K562 (cell line): ENCODE data around the gene DNAJB2. TPM values are rescaled to one million over a fixed set of nuclear protein-coding genes. Genes with fewer than 3 reads are reported as not detected.
A peak's percentile ranks its signal among the peaks of the same experiment; 100 is the strongest.

Experiments used
- BCOR ChIP-seq: fragments of 450-650 bp; IDR thresholded peaks from 2 replicates; pipeline ENCODE4 v1.6.1; 2016
- CBFA2T3 ChIP-seq: fragments of 450-650 bp; IDR thresholded peaks from 2 replicates; pipeline ENCODE4 v1.6.1; 2017
- DNMT1 ChIP-seq: fragments of 450-650 bp; IDR thresholded peaks from 2 replicates; pipeline ENCODE4 v1.6.1; 2016; ENCODE audit warnings: antibody characterized with exemption, mild to moderate bottlenecking
- ELF1 ChIP-seq: fragments of 200-800 bp; sonication (Bioruptor generic); IDR thresholded peaks from 2 replicates; pipeline ENCODE4 v1.6.1; 2016; ENCODE audit warnings: missing genetic modification characterization, missing compliant biosample characterization
- FOXJ2 ChIP-seq: fragments of 200-800 bp; sonication (Bioruptor generic); IDR thresholded peaks from 2 replicates; pipeline ENCODE4 v1.6.1; 2016; ENCODE audit warnings: missing genetic modification characterization, missing compliant biosample characterization
- HIVEP1 ChIP-seq: fragments of 250-450 bp; sonication (Bioruptor Pico); IDR thresholded peaks from 2 replicates; pipeline ENCODE4 v1.4.0; 2020; ENCODE audit warnings: mild to moderate bottlenecking
- HNRNPK ChIP-seq: fragments of 200-400 bp; formaldehyde crosslinking; IDR thresholded peaks from one replicate; pipeline ENCODE4 v1.6.1; 2018; ENCODE audit warnings: mild to moderate bottlenecking, low read depth, low read length; ENCODE audit not compliant: poor library complexity, severe bottlenecking
- KLF1 ChIP-seq: fragments of 450-650 bp; IDR thresholded peaks from 2 replicates; pipeline ENCODE4 v1.6.1; 2016; ENCODE audit warnings: missing genetic modification characterization, missing compliant biosample characterization
- MAFG ChIP-seq: fragments of 450-650 bp; conservative IDR thresholded peaks from 2 replicates; pipeline ENCODE4 v1.6.1; 2016; ENCODE audit warnings: missing genetic modification characterization, missing compliant biosample characterization
- MCM3 ChIP-seq: fragments of 450-650 bp; IDR thresholded peaks from 2 replicates; pipeline ENCODE4 v1.6.1; 2016
- NELFE ChIP-seq: IDR thresholded peaks from 2 replicates; pipeline ENCODE4 v1.6.1; 2011; ENCODE audit warnings: mild to moderate bottlenecking; ENCODE audit not compliant: insufficient read depth, insufficient read length
- NONO ChIP-seq, 2 experiments: fragments of 200-400 bp in 1 of 2; fragments of 450-650 bp in 1 of 2; formaldehyde crosslinking in 1 of 2; IDR thresholded peaks; 2 replicates each; pipeline ENCODE4 v1.6.1; 2017; ENCODE audit warnings: low read depth in 2 of 2, mild to moderate bottlenecking in 2 of 2, moderate library complexity in 2 of 2, low read length in 1 of 2
- POLR2G ChIP-seq: fragments of 200-400 bp; formaldehyde crosslinking; IDR thresholded peaks from 2 replicates; pipeline ENCODE4 v1.6.1; 2017; ENCODE audit warnings: low read depth, mild to moderate bottlenecking, antibody characterized with exemption, low read length, moderate library complexity
- POU5F1 ChIP-seq: fragments of 150-350 bp; IDR thresholded peaks from 2 replicates; pipeline ENCODE4 v1.6.1; 2014; ENCODE audit warnings: borderline replicate concordance, low read length, low read depth, mild to moderate bottlenecking; ENCODE audit not compliant: partially characterized antibody
- ZBTB7A ChIP-seq: IDR thresholded peaks from 2 replicates; pipeline ENCODE4 v1.6.1; 2011; ENCODE audit warnings: low read depth, mild to moderate bottlenecking, low read length, moderate library complexity, borderline replicate concordance; ENCODE audit not compliant: control insufficient read depth
- ZEB2 ChIP-seq: fragments of 450-650 bp; IDR thresholded peaks from 2 replicates; pipeline ENCODE4 v1.6.1; 2016
- ZNF23 ChIP-seq: fragments of 250-450 bp; sonication (Bioruptor Pico); IDR thresholded peaks from 2 replicates; pipeline ENCODE4 v1.4.0; 2020; ENCODE audit warnings: mild to moderate bottlenecking
- ZNF232 ChIP-seq: sonication (generic); formaldehyde crosslinking; IDR thresholded peaks from 2 replicates; pipeline ENCODE4 v1.8.0; 2022; ENCODE audit warnings: mild to moderate bottlenecking, missing genetic modification reagents
- ZNF282 ChIP-seq: sonication (generic); formaldehyde crosslinking; IDR thresholded peaks from 2 replicates; pipeline ENCODE4 v1.8.1; 2023; ENCODE audit warnings: missing genetic modification reagents
- ZNF316 ChIP-seq: fragments of 450-650 bp; IDR thresholded peaks from 2 replicates; pipeline ENCODE4 v1.6.1; 2016
- polyA plus RNA-seq, 8 experiments: library from polyadenylated mRNA; depleted of rRNA in 4 of 8; stranded (reverse) in 5 of 8; unstranded in 3 of 8; fragments of >200 nt; fragmentation: Nextera tagmentation in 2 of 8; fragmentation: Illumina TruSeq in 1 of 8; extraction: Ambion mirVana in 2 of 8; extraction: Trizol in 1 of 8; gene quantifications; 2 replicates each; pipeline versions ENCODE4 v1.2.1 to v1.2.3, GENCODE V29; 2011 to 2014; ENCODE audit warnings: inconsistent platforms in 1 of 8, missing spikeins in 1 of 8
- total RNA-seq, 7 experiments: library from RNA; depleted of rRNA in 6 of 7; stranded (reverse); fragments of >200 nt in 6 of 7; fragmentation: Illumina TruSeq in 2 of 7; extraction: Trizol in 2 of 7; gene quantifications; 2 replicates each; pipeline versions ENCODE4 v1.2.1 to v1.2.3, GENCODE V29; 2011 to 2021; ENCODE audit warnings: low replicate concordance in 1 of 7
- TF ChIP-seq, protein P1 (sequence below): sonication (generic); formaldehyde crosslinking; IDR thresholded peaks from 2 replicates; pipeline ENCODE4 v1.8.1; 2022; ENCODE audit warnings: missing genetic modification reagents
- TF ChIP-seq, protein P2 (sequence below): fragments of 450-650 bp; formaldehyde crosslinking; IDR thresholded peaks from 2 replicates; pipeline ENCODE4 v1.4.0; 2022; ENCODE audit warnings: missing genetic modification characterization
- TF ChIP-seq, protein P3 (sequence below): fragments of 250-450 bp; sonication (Bioruptor Pico); IDR thresholded peaks from 2 replicates; pipeline ENCODE4 v1.8.0; 2022; ENCODE audit warnings: inconsistent platforms
- TF ChIP-seq, protein P4 (sequence below): sonication (generic); formaldehyde crosslinking; IDR thresholded peaks from 2 replicates; pipeline ENCODE4 v1.8.0; 2022; ENCODE audit warnings: mild to moderate bottlenecking, missing genetic modification reagents, borderline replicate concordance

DNAJB2 gene
- total and polyA plus RNA-seq, 9 of the 15 experiments (the other 6 are each of a cell fraction or from before 2014, with no cell fraction given): 0.08 to 3.0 (median 2.2) TPM; not detected in 1

DNA sequence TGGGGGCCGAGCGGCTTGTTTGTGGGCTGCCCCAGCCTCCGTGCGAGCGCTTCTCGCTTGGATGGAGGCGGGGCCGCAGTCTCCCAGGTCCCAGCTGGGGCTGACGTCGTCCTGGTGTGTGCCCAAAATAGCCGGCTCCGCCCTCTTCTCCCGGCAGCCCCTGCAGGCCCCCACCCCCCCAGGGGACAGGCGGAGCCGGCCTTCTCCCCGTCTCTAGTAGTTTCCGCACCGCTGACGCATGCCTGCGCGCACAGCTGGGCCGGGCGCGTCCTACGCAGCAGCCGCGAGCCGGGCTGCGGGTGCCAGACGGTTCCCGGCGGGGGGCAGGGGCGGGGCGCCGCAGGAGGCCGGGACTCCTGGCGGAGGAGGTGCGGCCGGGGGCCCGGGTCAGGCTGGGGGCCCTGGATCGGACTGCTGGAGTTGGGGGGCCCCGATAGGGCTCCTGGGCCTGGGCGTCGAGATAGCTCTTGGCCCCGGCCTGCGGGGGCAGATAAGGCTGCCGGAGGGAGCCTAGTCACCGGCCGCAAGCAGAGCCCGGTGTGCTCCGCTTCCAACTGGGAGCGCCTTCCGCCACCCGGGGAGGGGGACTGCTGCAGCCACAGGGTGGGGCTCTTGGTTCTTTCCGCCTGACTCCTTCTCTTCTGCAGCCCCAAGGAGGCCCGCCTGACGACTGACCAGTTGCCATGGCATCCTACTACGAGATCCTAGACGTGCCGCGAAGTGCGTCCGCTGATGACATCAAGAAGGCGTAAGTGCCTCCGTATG, at the start of gene DNAJB2 (continued):
- TF ChIP-seq HNRNPK (peak; percentile 99), NELFE (no peak), ELF1 (tag) (peak; percentile 82), BCOR (peak; percentile 80), ZNF282 (CRISPR knock-in tag) (no peak), MAFG (tag) (peak; percentile 65), NONO (IDR thresholded peaks at IDR 0.05; ENCODE audit: low read depth in 2 of 2, low read length in 1 of 2) (peak in 1 of 2 experiments; percentile 93; a peak in 2 of 4 replicates), DNMT1 (no peak), MCM3 (no peak), CBFA2T3 (peak; percentile 99), ZNF232 (no peak), ZEB2 (no peak), FOXJ2 (tag) (no peak), ZNF316 (peak; percentile 18; the same call in 1 of the 2 replicates), ZNF23 (CRISPR knock-in tag) (0 out of 2 replicates have a peak, but pooled peaks have one; percentile 38), KLF1 (peak; percentile 87), POLR2G (peak; percentile 48; the same call in 1 of the 2 replicates), ZBTB7A (peak; percentile 98; the same call in 1 of the 2 replicates), POU5F1 (no peak), HIVEP1 (CRISPR knock-in tag) (peak; percentile 25; the same call in 1 of the 2 replicates)
- TF ChIP-seq, protein P1, sequence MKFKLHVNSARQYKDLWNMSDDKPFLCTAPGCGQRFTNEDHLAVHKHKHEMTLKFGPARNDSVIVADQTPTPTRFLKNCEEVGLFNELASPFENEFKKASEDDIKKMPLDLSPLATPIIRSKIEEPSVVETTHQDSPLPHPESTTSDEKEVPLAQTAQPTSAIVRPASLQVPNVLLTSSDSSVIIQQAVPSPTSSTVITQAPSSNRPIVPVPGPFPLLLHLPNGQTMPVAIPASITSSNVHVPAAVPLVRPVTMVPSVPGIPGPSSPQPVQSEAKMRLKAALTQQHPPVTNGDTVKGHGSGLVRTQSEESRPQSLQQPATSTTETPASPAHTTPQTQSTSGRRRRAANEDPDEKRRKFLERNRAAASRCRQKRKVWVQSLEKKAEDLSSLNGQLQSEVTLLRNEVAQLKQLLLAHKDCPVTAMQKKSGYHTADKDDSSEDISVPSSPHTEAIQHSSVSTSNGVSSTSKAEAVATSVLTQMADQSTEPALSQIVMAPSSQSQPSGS (CRISPR knock-in tag): 0 out of 2 replicates have a peak, but pooled peaks have one; percentile 77
- TF ChIP-seq, protein P2, sequence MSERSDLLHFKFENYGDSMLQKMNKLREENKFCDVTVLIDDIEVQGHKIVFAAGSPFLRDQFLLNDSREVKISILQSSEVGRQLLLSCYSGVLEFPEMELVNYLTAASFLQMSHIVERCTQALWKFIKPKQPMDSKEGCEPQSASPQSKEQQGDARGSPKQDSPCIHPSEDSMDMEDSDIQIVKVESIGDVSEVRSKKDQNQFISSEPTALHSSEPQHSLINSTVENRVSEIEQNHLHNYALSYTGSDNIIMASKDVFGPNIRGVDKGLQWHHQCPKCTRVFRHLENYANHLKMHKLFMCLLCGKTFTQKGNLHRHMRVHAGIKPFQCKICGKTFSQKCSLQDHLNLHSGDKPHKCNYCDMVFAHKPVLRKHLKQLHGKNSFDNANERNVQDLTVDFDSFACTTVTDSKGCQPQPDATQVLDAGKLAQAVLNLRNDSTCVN (CRISPR knock-in tag): no peak
- TF ChIP-seq, protein P3, sequence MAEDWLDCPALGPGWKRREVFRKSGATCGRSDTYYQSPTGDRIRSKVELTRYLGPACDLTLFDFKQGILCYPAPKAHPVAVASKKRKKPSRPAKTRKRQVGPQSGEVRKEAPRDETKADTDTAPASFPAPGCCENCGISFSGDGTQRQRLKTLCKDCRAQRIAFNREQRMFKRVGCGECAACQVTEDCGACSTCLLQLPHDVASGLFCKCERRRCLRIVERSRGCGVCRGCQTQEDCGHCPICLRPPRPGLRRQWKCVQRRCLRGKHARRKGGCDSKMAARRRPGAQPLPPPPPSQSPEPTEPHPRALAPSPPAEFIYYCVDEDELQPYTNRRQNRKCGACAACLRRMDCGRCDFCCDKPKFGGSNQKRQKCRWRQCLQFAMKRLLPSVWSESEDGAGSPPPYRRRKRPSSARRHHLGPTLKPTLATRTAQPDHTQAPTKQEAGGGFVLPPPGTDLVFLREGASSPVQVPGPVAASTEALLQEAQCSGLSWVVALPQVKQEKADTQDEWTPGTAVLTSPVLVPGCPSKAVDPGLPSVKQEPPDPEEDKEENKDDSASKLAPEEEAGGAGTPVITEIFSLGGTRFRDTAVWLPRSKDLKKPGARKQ (CRISPR knock-in tag): no peak
- TF ChIP-seq, protein P4, sequence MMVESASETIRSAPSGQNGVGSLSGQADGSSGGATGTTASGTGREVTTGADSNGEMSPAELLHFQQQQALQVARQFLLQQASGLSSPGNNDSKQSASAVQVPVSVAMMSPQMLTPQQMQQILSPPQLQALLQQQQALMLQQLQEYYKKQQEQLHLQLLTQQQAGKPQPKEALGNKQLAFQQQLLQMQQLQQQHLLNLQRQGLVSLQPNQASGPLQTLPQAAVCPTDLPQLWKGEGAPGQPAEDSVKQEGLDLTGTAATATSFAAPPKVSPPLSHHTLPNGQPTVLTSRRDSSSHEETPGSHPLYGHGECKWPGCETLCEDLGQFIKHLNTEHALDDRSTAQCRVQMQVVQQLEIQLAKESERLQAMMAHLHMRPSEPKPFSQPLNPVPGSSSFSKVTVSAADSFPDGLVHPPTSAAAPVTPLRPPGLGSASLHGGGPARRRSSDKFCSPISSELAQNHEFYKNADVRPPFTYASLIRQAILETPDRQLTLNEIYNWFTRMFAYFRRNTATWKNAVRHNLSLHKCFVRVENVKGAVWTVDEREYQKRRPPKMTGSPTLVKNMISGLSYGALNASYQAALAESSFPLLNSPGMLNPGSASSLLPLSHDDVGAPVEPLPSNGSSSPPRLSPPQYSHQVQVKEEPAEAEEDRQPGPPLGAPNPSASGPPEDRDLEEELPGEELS (CRISPR knock-in tag): no peak
